SU-DHL-6 (cell line): Measurements from ENCODE around the gene RYR2.

Experiments used
- H2AFZ ChIP-seq: fragments of 200-600 bp; sonication (generic); 2 replicates; pipeline ENCODE4 v1.6.1; 2014; ENCODE audit warnings: low read depth, mild to moderate bottlenecking, moderate library complexity, mixed read lengths, antibody characterized with exemption, low read length; ENCODE audit not compliant: severe bottlenecking
- H3F3A ChIP-seq: fragments of 200-600 bp; shearing (Covaris generic); 2 replicates; pipeline ENCODE4 v1.6.0; 2016; ENCODE audit warnings: antibody characterized with exemption, mild to moderate bottlenecking; ENCODE audit not compliant: insufficient read depth
- H3K27ac ChIP-seq: fragments of 200-600 bp; sonication (generic); 2 replicates; pipeline ENCODE4 v1.5.1; 2016; ENCODE audit warnings: low read depth, mild to moderate bottlenecking, low read length, moderate library complexity, mixed read lengths
- H3K27me3 ChIP-seq: fragments of 200-600 bp; sonication (generic), shearing (Covaris generic); 2 replicates; pipeline ENCODE4 v1.6.0; 2014; ENCODE audit warnings: mild to moderate bottlenecking, low read length
- H3K36me3 ChIP-seq: fragments of 200-600 bp; sonication (generic); 2 replicates; pipeline ENCODE4 v1.6.1; 2014; ENCODE audit warnings: mild to moderate bottlenecking, low read length, mixed read lengths
- H3K4me2 ChIP-seq: fragments of 300-600, 200-600 bp; shearing (Covaris generic), sonication (generic); 2 replicates; pipeline ENCODE4 v1.6.0; 2014; ENCODE audit warnings: low read length, low read depth, mild to moderate bottlenecking; ENCODE audit not compliant: poor library complexity, severe bottlenecking
- H3K4me3 ChIP-seq: fragments of 200-600 bp; sonication (generic); 2 replicates; pipeline ENCODE4 v1.5.1; 2014; ENCODE audit warnings: antibody characterized with exemption, low read length, mild to moderate bottlenecking, mixed read lengths; ENCODE audit not compliant: insufficient read depth, poor library complexity, severe bottlenecking
- H3K79me2 ChIP-seq: fragments of 200-600 bp; sonication (generic); 2 replicates; pipeline ENCODE4 v1.6.1; 2014; ENCODE audit warnings: mild to moderate bottlenecking, low read length, moderate library complexity; ENCODE audit not compliant: insufficient read depth
- H3K9ac ChIP-seq: fragments of 200-600 bp; sonication (generic); 2 replicates; pipeline ENCODE4 v1.7.0; 2014; ENCODE audit warnings: mild to moderate bottlenecking, low read length
- H3K9me2 ChIP-seq: fragments of 200-600 bp; sonication (generic); replicated peaks from 2 replicates; pipeline ENCODE4 v1.6.1; 2014; ENCODE audit warnings: low read length; ENCODE audit not compliant: insufficient read depth
- H3K9me3 ChIP-seq: fragments of 200-600 bp; sonication (generic); 2 replicates; pipeline ENCODE4 v1.6.1; 2014; ENCODE audit warnings: low read length, mixed read lengths; ENCODE audit not compliant: insufficient read depth
- H4K20me1 ChIP-seq: fragments of 200-600 bp; sonication (generic); 2 replicates; pipeline ENCODE4 v1.6.1; 2014; ENCODE audit warnings: low read depth, mild to moderate bottlenecking, antibody characterized with exemption, low read length, moderate library complexity, mixed read lengths
- CTCF ChIP-seq: fragments of 200-600 bp; sonication (generic); IDR thresholded peaks from one replicate; pipeline ENCODE4 v1.5.1; 2017; ENCODE audit warnings: antibody characterized with exemption, mild to moderate bottlenecking, low read length, moderate library complexity; ENCODE audit not compliant: insufficient read depth, poor library complexity, severe bottlenecking
- EZH2phosphoT487 ChIP-seq: fragments of 200-600 bp; sonication (generic), shearing (Covaris generic); conservative IDR thresholded peaks from 2 replicates; pipeline ENCODE4 v1.6.1; 2018; ENCODE audit warnings: mild to moderate bottlenecking, antibody characterized with exemption, low read length, moderate library complexity, mixed read lengths

Gene RYR2

GRCh38 chr1:237852342-237852741 lies 810.4 kb downstream of the RYR2 start:
- Histone ChIP-seq H4K20me1 (no peaks in the 10 kb centered on the region), H3K27me3 (no peaks in the 10 kb centered on the region), H3F3A (no peaks in the 10 kb centered on the region), H3K79me2 (no peaks in the 10 kb centered on the region), H3K27ac (no peak overlapping the region), H3K4me3 (no peak overlapping the region), H3K36me3 (no peaks in the 10 kb centered on the region), H3K9me2 (no peaks in the 10 kb centered on the region), H3K9ac (no peak overlapping the region), H3K4me2 (no peak overlapping the region), H2AFZ (no peak overlapping the region), H3K9me3 (no peaks in the 10 kb centered on the region)
- TF ChIP-seq CTCF (no peak), EZH2phosphoT487 (no peak)

GRCh38 chr1:237857455-237857854 lies 815.5 kb downstream of the RYR2 start:
- no peaks in the 10 kb centered on the region for H3K36me3 ChIP-seq
- H3K79me2 ChIP-seq: no peaks in the 10 kb centered on the region
- H3K4me3 ChIP-seq: no peak overlapping the region
- H3K9me2 ChIP-seq: no peaks in the 10 kb centered on the region
- TF ChIP-seq EZH2phosphoT487: no peak
- TF ChIP-seq CTCF: no peak
- no peaks in the 10 kb centered on the region for H3K9me3 ChIP-seq
- no peak overlapping the region for H3K27ac ChIP-seq
- no peaks in the 10 kb centered on the region for H4K20me1 ChIP-seq
- H3K4me2 ChIP-seq: no peak overlapping the region
- H3F3A ChIP-seq: no peaks in the 10 kb centered on the region
- no peak overlapping the region for H3K9ac ChIP-seq
- H3K27me3 ChIP-seq: no peaks in the 10 kb centered on the region
- no peak overlapping the region for H2AFZ ChIP-seq

GRCh38 chr1:237858992-237859391 lies 817.0 kb downstream of the RYR2 start:
- Histone ChIP-seq H3K27me3 (no peaks in the 10 kb centered on the region), H3K4me2 (no peak overlapping the region), H3K4me3 (no peak overlapping the region), H3K9ac (no peak overlapping the region), H3K36me3 (no peaks in the 10 kb centered on the region), H3K9me3 (no peaks in the 10 kb centered on the region), H4K20me1 (no peaks in the 10 kb centered on the region), H3F3A (no peaks in the 10 kb centered on the region), H3K79me2 (no peaks in the 10 kb centered on the region), H2AFZ (no peak overlapping the region), H3K27ac (no peak overlapping the region), H3K9me2 (no peaks in the 10 kb centered on the region)
- TF ChIP-seq CTCF (no peak), EZH2phosphoT487 (no peak)
